CD4-positive, alpha-beta T cell treated with Interleukin-21 for 1 hour (primary cell): ENCODE results near the gene USP54.
A peak's percentile ranks its signal among the peaks of the same experiment; 100 is the strongest.
"Not testable (repeated sequence)": the region's sequence is repeated elsewhere in the genome, so short reads cannot be mapped to it uniquely, and the experiment has no call there.

Experiments
- DNase-seq: peaks from one replicate; pipeline ENCODE4 v3.0.0-alpha.2; 2020

Gene USP54

DNA sequence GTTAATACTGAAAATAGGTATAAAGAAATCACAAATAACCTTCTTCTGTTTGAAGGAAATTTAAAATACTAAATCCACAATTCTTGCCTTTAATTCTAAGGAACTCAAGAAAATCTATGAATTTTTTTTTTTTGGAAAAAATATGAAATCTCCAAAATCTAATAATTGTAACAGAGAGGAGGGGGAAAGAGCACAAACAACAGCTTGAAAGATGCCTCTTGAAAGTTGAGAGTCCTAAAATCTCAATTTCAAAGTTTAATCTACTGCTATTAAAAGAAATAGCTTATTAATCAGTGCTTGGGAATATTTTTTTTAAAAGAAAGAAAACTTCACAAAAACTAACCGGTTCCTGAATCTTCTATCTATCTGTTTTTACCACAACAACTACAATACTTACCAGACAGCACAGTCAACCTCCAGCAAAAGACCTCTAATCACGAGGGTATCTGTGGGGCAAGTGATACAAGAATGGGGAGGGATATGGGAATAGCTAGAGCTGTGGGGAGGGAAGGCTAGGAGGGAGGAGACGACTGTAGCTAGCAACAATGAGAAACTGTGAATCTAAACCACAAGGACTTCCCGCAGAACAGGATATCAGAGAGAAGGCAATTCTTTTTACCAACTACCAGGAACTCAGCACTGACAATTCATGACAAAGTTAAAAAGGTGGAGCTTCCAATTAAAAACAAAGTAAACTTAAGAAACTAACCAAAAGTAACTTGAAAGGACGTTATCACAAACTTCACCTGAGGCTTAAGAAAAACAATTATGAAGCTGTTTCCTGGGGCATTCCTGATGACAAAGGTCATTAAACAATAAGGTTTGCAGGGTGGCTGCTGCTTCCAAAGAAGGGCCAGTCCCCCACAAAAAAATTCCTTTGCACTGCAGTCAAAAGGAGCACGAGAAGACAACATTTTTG lies at the start of gene USP54:
Gene USP54, minus strand, starts transcription at position 462 of the 919 bp plus-strand sequence. CDS start 15,684 bp downstream, outside the sequence.
- peak; percentile 54 for DNase-seq

- DNase-seq: no peak
Observed at GRCh38 chr10:73639286-73639685, 48.1 kb upstream of the USP54 start.

DNA sequence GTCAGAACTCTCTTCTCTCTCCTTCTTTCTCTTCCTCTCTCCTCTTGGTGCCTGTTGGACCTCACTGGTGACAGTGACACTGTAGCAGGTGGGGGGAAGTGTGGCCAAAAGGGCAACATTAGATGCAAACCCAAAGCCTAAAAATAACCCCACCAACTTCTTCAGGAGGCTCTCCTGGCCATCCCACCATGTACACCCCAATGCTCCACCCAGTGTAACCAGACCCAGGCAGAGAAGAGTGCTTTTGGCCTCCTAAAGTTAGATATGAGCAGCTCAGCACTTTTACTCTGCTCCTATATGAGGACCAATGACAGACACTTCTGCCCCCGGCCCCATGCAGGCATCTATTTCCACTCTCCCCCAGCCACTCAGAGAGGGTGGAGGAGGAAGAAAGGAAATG lies 44.6 kb upstream of the USP54 start:
- DNase-seq: no peak

- no peak for DNase-seq
Observed at GRCh38 chr10:73634421-73634820, 43.3 kb upstream of the USP54 start.

DNA sequence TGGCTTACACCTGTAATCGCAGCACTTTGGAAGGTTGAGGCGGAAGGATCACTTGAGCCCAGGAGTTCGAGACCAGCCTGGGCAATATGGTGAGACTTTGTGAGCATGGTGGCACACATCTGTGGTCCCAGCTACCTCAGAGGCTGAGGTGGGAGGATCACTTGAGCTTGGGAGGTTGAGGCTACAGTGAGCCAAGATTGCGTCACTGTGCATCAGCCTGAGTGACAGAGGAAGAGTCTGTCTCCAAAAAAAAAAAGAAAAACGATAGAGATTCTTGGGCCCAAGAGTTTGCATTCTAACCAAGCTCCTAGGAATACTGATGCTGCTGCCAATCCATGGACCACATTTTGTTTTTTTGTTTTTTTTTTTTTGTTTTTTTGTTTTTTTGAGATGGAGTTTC lies 38.0 kb upstream of the USP54 start:
- DNase-seq: no peak

- DNase-seq: no peak
Observed at GRCh38 chr10:73628405-73628804, 37.3 kb upstream of the USP54 start.

GRCh38 chr10:73627300-73627699 lies 36.2 kb upstream of the USP54 start:
- no peak for DNase-seq

DNA sequence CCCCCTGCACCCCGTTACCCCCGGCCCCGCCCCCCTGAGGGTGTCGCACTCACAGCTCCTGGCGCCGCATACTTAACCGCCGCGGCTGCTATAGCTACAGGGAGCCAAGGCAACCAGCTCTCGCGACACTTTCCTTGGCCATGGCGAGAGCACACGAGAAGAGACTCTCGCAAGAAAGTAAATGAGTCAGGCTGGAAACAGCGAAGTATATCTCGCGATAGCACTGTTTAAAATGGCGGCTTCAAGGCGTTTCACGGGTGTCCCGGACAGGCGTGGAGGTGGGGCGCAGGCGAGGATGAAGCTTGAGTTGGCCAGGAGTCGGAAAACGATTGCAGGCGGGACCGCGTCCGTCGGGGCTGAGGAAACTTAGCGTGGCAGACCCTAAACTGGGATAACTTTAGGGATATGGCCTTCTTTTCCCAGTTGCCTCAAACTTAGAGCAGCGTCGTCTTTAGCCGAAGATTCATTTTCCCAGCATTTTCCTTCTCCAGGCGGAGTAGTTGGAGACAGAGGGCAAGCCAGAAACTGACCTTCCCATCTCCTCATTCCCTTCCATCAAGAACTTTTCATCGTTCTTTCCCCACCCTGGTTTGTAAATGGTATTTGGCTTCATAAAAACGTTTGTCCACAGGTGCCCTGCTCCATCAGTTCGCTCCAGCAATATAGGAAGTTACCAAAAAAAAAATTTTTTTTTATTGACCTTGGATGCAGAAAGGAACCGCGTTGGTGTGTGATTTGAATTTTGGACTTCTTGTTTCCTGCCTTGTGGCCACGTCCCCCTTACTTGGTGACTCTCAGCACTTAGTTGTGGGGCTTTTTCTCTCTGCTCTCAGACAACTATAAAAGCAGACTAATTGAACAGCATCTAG lies 35.0 kb upstream of the USP54 start:
- DNase-seq: peak; percentile 97

- DNase-seq: peak; percentile 23
Observed at GRCh38 chr10:73625004-73625883, 34.1 kb upstream of the USP54 start.

DNA sequence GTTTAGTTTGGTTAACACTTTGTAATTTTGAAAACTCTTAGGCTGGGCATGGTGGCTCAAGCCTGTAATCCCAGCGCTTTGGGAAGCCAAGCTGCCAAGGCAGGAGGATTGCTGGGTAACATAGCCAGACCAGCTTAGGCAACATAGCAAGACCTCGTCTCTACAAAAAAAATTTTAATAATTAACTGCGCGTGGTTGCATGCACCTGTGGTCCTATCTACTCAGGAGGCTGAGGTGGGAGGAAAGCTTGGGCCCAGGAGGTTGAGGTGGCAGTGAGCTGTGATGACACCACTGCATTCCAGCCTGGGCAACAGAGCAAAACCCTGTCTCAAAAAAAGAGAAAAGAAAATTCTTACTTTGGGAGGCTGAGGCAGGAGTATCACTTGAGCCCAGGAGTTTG lies 31.9 kb upstream of the USP54 start:
- DNase-seq: no peak

GRCh38 chr10:73620974-73621373 lies 29.8 kb upstream of the USP54 start:
- not testable (repeated sequence) for DNase-seq

- not testable (repeated sequence) for DNase-seq
Observed at GRCh38 chr10:73617143-73617542, 26.0 kb upstream of the USP54 start.

- DNase-seq: no peak
Observed at GRCh38 chr10:73614720-73615119, 23.6 kb upstream of the USP54 start.

DNA sequence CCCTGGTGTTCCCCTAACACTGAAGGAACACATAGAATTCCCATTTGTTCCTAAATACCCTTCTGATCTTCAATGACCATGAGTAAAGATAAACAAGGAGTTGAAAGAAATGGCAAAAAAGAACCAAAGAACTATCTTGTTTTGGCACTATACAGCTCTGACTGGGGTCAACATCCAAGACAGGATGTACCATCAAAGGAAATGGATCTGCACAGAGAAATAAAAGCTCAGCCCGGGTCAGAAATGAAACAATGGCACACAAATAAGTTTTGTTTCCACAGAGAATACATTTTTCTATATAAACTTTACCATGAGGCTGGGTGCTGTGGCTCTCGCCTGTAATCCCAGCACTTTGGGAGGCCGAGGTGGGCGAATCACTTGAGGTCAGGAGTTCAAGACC lies 18.0 kb upstream of the USP54 start:
- DNase-seq: no peak

DNA sequence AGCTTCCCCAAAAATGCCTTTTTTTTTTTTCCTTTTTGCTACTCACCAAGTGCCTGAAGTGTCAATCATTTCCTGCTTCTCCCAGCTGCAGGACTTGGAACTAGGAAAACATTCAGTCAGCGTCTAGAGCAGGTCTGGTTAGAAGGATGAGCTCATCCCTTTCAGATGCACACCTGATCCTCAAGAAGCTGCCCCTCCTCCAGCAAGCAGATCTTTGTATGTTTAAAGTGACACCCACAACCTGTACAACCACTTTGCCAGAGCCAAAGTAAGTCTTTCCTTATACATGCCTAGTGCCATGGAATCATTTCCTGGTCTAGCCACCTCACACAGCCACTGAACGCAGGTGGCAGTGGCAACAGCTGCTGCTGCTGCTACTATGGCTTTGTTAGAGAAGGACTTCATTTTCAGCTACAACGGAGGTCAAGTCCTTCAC lies 10.4 kb upstream of the USP54 start:
- no peak for DNase-seq

GRCh38 chr10:73597346-73597745 lies 6.2 kb upstream of the USP54 start:
- DNase-seq: no peak

GRCh38 chr10:73593812-73594211 lies 2.7 kb upstream of the USP54 start:
- DNase-seq: no peak

GRCh38 chr10:73593110-73593509 lies 2.0 kb upstream of the USP54 start:
- no peak for DNase-seq

DNA sequence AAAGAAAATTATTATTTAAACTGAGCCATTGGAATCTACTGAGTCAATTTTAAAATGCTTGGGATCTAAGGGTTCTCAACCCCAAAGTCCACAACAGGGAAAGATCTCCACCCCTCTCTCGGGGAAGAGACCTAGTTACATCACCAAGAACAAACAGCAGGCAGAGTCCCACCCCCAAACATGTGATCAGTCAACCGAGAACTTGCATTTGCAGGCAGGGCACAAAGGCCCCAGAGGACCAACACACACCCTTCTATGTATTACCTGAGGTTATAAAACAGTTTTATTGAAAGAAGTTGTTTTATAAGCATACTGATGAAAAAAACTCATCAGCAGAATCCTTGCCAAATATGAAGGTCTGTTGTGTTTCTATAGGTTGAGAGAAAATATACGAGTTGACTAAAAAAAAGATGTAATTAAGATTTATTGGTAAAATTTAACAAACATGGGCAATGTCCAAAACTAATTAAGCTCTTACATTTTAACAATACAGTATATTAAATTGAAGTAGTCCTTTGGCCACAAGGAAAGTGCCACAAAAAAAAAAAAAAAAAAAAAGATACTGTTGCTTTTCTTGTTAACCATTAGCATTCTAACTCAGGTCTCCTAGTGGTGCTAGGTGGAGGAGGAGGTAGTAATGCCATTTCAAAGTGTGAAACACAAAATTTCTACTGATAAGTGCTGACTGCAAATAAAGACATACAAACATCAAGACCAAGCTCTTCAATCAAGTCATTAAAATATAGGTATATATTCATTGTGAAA lies 975 bp upstream of the USP54 start:
- peak; percentile 26 for DNase-seq

- DNase-seq: no peak
Observed at GRCh38 chr10:73589563-73590126, 1.5 kb downstream of the USP54 start.

- DNase-seq: no peak
Observed at GRCh38 chr10:73588656-73589055, 2.5 kb downstream of the USP54 start.

DNA sequence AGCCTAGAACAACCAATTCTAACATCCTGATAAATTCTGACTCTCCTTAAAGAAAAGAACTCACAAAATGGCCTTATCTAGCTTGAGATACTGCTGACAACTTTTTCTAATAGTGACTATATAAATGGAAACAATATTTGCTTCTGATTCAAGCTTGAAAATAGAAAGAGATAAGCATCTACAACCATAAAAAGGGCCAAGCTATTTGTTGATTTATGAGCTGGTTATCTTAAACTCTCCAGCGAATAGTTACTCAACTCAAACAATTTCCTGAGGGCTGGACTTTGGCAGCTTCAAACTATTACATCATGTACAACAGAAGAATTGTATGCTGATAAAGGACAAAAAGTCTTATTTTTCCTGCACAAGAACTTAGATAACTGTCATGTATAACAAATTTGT lies 4.6 kb downstream of the USP54 start:
- no peak for DNase-seq
